Transverse colon (tissue), 4 donors: ENCODE measurements around the gene ACD. TPM values are rescaled to one million over a fixed set of nuclear protein-coding genes. Genes with fewer than 3 reads are reported as not detected.
A peak's percentile ranks its signal among the peaks of the same experiment; 100 is the strongest.
"Not testable (repeated sequence)": the region's sequence is repeated elsewhere in the genome, so short reads cannot be mapped to it uniquely, and the experiment has no call there.

Experiments
- DNase-seq: peaks from one replicate; pipeline ENCODE4 v3.0.0-alpha.2; 2019
- H3K27ac ChIP-seq, 4 donors: fragments of 200-600 bp; sonication (generic); 2 replicates each; pipeline ENCODE4 v1.5.1; 2016 to 2018; ENCODE audit warnings: inconsistent platforms in 4 of 4
- H3K27me3 ChIP-seq: fragments of 200-600 bp; sonication (generic); 2 replicates; pipeline ENCODE4 v1.5.1; 2017; ENCODE audit warnings: inconsistent platforms
- H3K36me3 ChIP-seq, 4 donors: fragments of 200-600 bp; sonication (generic); 2 replicates each; pipeline ENCODE4 v1.5.1; 2017 to 2019; ENCODE audit warnings: inconsistent platforms in 4 of 4
- H3K4me1 ChIP-seq, 4 donors: fragments of 200-600 bp; sonication (generic); 2 replicates each; pipeline ENCODE4 v1.5.1; 2017 to 2020; ENCODE audit warnings: inconsistent platforms in 4 of 4
- H3K4me3 ChIP-seq, 4 donors: fragments of 200-600 bp; sonication (generic); 1 replicate in 1 of 4; 2 replicates in 3 of 4; pipeline versions ENCODE4 v1.5.1 to v1.6.1; 2017 to 2019; ENCODE audit warnings: inconsistent platforms in 4 of 4
- H3K9me3 ChIP-seq, 2 donors: fragments of 200-600 bp; sonication (generic); 2 replicates each; pipeline ENCODE4 v1.5.1; 2017 to 2019; ENCODE audit warnings: inconsistent platforms in 2 of 2
- CTCF ChIP-seq, 5 experiments: fragments of 200-600 bp in 3 of 5; fragments of 450-650 bp in 2 of 5; sonication (generic) in 3 of 5; IDR thresholded peaks; 1 replicate in 2 of 5; 2 replicates in 3 of 5; pipeline ENCODE4 v1.5.1; 2016 to 2017; ENCODE audit warnings: antibody characterized with exemption in 5 of 5, inconsistent platforms in 3 of 5, mild to moderate bottlenecking in 2 of 5, moderate library complexity in 1 of 5
- EP300 ChIP-seq: sonication (generic); formaldehyde crosslinking; IDR thresholded peaks from one replicate; pipeline ENCODE4 v1.6.1; 2017; ENCODE audit warnings: antibody characterized with exemption, low read depth
- POLR2A ChIP-seq: fragments of 450-650 bp; IDR thresholded peaks from one replicate; pipeline ENCODE4 v1.6.1; 2016; ENCODE audit warnings: antibody characterized with exemption, mild to moderate bottlenecking, moderate library complexity
- POLR2AphosphoS5 ChIP-seq, 3 donors: sonication (generic); formaldehyde crosslinking; IDR thresholded peaks; one replicate each; pipeline ENCODE4 v1.6.1; 2016; ENCODE audit warnings: antibody characterized with exemption in 3 of 3
- WGBS, 2 donors: methylation state at CpG; one replicate each; pipeline ENCODE4 v1.1.5; 2018; ENCODE audit warnings: low coverage in 1 of 2; 5-methylcytosine and 5-hydroxymethylcytosine counted together
- in situ Hi-C, 4 donors: fragments of 200-750 bp; cut with MboI; loops; one replicate each; pipeline versions ENCODE4 v1.15.0 to v1.15.1; 2017; ENCODE audit warnings: low sequenced_read_pairs in 3 of 4, low pct_ligation_motif_present in 1 of 4, low pct_unique_long_range_greater_than_20kb in 1 of 4
- intact Hi-C: fragments of 100-400 bp; cut with DNase I; formaldehyde crosslinking; loops from one replicate; pipeline ENCODE4 v1.15.1; 2023; ENCODE audit warnings: low total_unique reads
- total RNA-seq, 4 donors: library from RNA; depleted of rRNA; stranded (reverse); fragments of >200 nt; gene quantifications; one replicate each; pipeline ENCODE4 v1.1.0, GENCODE V29; 2016

Gene ACD
- total RNA-seq, 4 donors from 2014 or later: 2.0 to 76.3 (median 15.7) TPM

- WGBS, 2 donors: 97 to 100% methylated on average over 1 of the region's 1 CpG
Measured at GRCh38 chr16:67701420-67701819, 41.4 kb upstream of the ACD start.

GRCh38 chr16:67699265-67699664 is 39.2 kb upstream of the ACD start:
- 95% methylated on average over 7 of the region's 7 CpGs; no CpG with 5 or more reads in 1 of the 2 donors for WGBS, 2 donors
- no peak for TF ChIP-seq CTCF (IDR thresholded peaks at IDR 0.05)
- TF ChIP-seq POLR2A: no peak
- TF ChIP-seq EP300: no peak
- TF ChIP-seq POLR2AphosphoS5 (IDR thresholded peaks at IDR 0.05): no peak
- in situ Hi-C loops: no loop called here

More at GRCh38 chr16:67701420-67701819, 41.4 kb upstream of the ACD start:
- Histone ChIP-seq H3K27me3 (no peaks in the 10 kb centered on the region), H3K9me3 (no peaks in the 10 kb centered on the region), H3K27ac (no peak overlapping the region), H3K36me3 (peaks cover 0 to 11% (median 0%) of the 10 kb centered on the region in 4 donors), H3K4me3 (no peak overlapping the region), H3K4me1 (peaks cover 0 to 15% (median 7%) of the 10 kb centered on the region in 4 donors)
- no peak for TF ChIP-seq EP300
- TF ChIP-seq POLR2AphosphoS5 (IDR thresholded peaks at IDR 0.05): no peak
- TF ChIP-seq CTCF (IDR thresholded peaks at IDR 0.05): no peak
- TF ChIP-seq POLR2A: no peak
- intact Hi-C loops (no loop called here), in situ Hi-C loops (no loop called here)
- no peak for DNase-seq

GRCh38 chr16:67697422-67698185 is 37.5 kb upstream of the ACD start:
- TF ChIP-seq EP300 (no peak), POLR2A (peak; percentile 18), POLR2AphosphoS5 (IDR thresholded peaks at IDR 0.05) (no peak), CTCF (IDR thresholded peaks at IDR 0.05) (no peak)
- H3K4me3 ChIP-seq: no peak overlapping the region
- WGBS, 2 donors: 60 to 64% methylated on average over 1 to 4 of the region's 4 CpGs
- in situ Hi-C loops (no loop called here), intact Hi-C loops (no loop called here)
- H3K36me3 ChIP-seq: peaks cover 0 to 11% (median 0%) of the 10 kb centered on the region in 4 donors
- peaks cover 0 to 15% (median 7%) of the 10 kb centered on the region in 4 donors for H3K4me1 ChIP-seq
- no peaks in the 10 kb centered on the region for H3K9me3 ChIP-seq
- H3K27ac ChIP-seq: peak overlapping the region; percentile 18 to 71 (median 58)
- no peak for DNase-seq
- no peaks in the 10 kb centered on the region for H3K27me3 ChIP-seq

More at GRCh38 chr16:67699265-67699664, 39.2 kb upstream of the ACD start:
- no peak for DNase-seq
- H3K4me1 ChIP-seq: peaks cover 0 to 15% (median 7%) of the 10 kb centered on the region in 4 donors
- no peak overlapping the region for H3K27ac ChIP-seq
- intact Hi-C loops: no loop called here
- no peaks in the 10 kb centered on the region for H3K9me3 ChIP-seq
- no peaks in the 10 kb centered on the region for H3K27me3 ChIP-seq
- H3K36me3 ChIP-seq: peaks cover 0 to 11% (median 0%) of the 10 kb centered on the region in 4 donors
- no peak overlapping the region for H3K4me3 ChIP-seq

- peaks cover 0 to 6% (median 0%) of the 10 kb centered on the region in 4 donors for H3K36me3 ChIP-seq
- H3K9me3 ChIP-seq: no peaks in the 10 kb centered on the region
- in situ Hi-C loops (no loop called here), intact Hi-C loops (no loop called here)
- peaks cover 0 to 15% (median 7%) of the 10 kb centered on the region in 4 donors for H3K4me1 ChIP-seq
- H3K27ac ChIP-seq: no peak overlapping the region
- H3K4me3 ChIP-seq: no peak overlapping the region
- 56 to 73% methylated on average over 2 of the region's 2 CpGs for WGBS, 2 donors
- H3K27me3 ChIP-seq: no peaks in the 10 kb centered on the region
- TF ChIP-seq POLR2A (no peak), POLR2AphosphoS5 (IDR thresholded peaks at IDR 0.05) (no peak), CTCF (IDR thresholded peaks at IDR 0.05) (no peak), EP300 (no peak)
- DNase-seq: no peak
Measured at GRCh38 chr16:67694611-67695010, 34.6 kb upstream of the ACD start.

GRCh38 chr16:67693517-67694285 is 33.6 kb upstream of the ACD start:
- intact Hi-C loops: not testable (repeated sequence)

More at GRCh38 chr16:67693517-67694285, 33.6 kb upstream of the ACD start:
- H3K9me3 ChIP-seq, in situ Hi-C loops, H3K27ac ChIP-seq, H3K4me3 ChIP-seq, DNase-seq, H3K27me3 ChIP-seq, H3K36me3 ChIP-seq: not testable (repeated sequence)
- WGBS, 2 donors: 91 to 94% methylated on average over 5 to 8 of the region's 8 CpGs
- H3K4me1 ChIP-seq: peaks cover 0 to 13% (median 7%) of the 10 kb centered on the region in 4 donors
